Neuronal stem cell (in vitro differentiated cells): ENCODE measurements around the gene EHMT1.

Experiments used
- DNase-seq: peaks from one replicate; pipeline ENCODE4 v3.0.0-alpha.2; 2013; ENCODE audit warnings: low spot score
- H2AFZ ChIP-seq: one replicate; pipeline ENCODE4 v1.6.1; 2013; ENCODE audit warnings: mild to moderate bottlenecking, low read length, inconsistent platforms
- H2AK5ac ChIP-seq: 2 replicates; pipeline ENCODE4 v1.6.1; 2013; ENCODE audit warnings: low read depth, mild to moderate bottlenecking, inconsistent platforms, low read length, moderate library complexity, mixed read lengths
- H2BK120ac ChIP-seq: 2 replicates; pipeline ENCODE4 v1.6.1; 2013; ENCODE audit warnings: low read depth, mild to moderate bottlenecking, inconsistent platforms, low read length, moderate library complexity, mixed read lengths
- H2BK12ac ChIP-seq: one replicate; pipeline ENCODE4 v1.6.1; 2013; ENCODE audit warnings: low read length, inconsistent platforms
- H2BK15ac ChIP-seq: 2 replicates; pipeline ENCODE4 v1.6.1; 2013; ENCODE audit warnings: mild to moderate bottlenecking, low read length, inconsistent platforms, mixed read lengths
- H2BK5ac ChIP-seq: one replicate; pipeline ENCODE4 v1.6.1; 2013; ENCODE audit warnings: inconsistent platforms, mild to moderate bottlenecking, low read length, moderate library complexity
- H3K14ac ChIP-seq: one replicate; pipeline ENCODE4 v1.6.1; 2013; ENCODE audit warnings: low read length, inconsistent platforms
- H3K18ac ChIP-seq: 2 replicates; pipeline ENCODE4 v1.6.1; 2013; ENCODE audit warnings: low read length, inconsistent platforms
- H3K23ac ChIP-seq: 2 replicates; pipeline ENCODE4 v1.6.1; 2013; ENCODE audit warnings: low read depth, mild to moderate bottlenecking, mixed read lengths, low read length, inconsistent platforms; ENCODE audit not compliant: poor library complexity
- H3K27ac ChIP-seq: replicated peaks from 3 replicates; pipeline ENCODE4 v1.5.1; 2013; ENCODE audit warnings: low read length, inconsistent platforms
- H3K27me3 ChIP-seq, 3 experiments: 2 replicates each; pipeline ENCODE4 v1.6.1; 2013; ENCODE audit warnings: low read length in 3 of 3, mild to moderate bottlenecking in 2 of 3, inconsistent platforms in 1 of 3, low read depth in 1 of 3, mixed read lengths in 1 of 3, moderate library complexity in 1 of 3; ENCODE audit not compliant: control insufficient read depth in 3 of 3, insufficient read depth in 3 of 3
- H3K36me3 ChIP-seq, 2 donors: replicated peaks in 1 of 2; 2 replicates each; pipeline ENCODE4 v1.6.1; 2013; ENCODE audit warnings: low read length in 2 of 2; ENCODE audit not compliant: control insufficient read depth in 2 of 2, insufficient read depth in 2 of 2
- H3K4ac ChIP-seq: 2 replicates; pipeline ENCODE4 v1.6.1; 2013; ENCODE audit warnings: inconsistent platforms, mild to moderate bottlenecking, low read length, moderate library complexity
- H3K4me1 ChIP-seq, 2 donors: 1 replicate in 1 of 2; 2 replicates in 1 of 2; pipeline ENCODE4 v1.6.1; 2013; ENCODE audit warnings: low read length in 2 of 2, low read depth in 1 of 2; ENCODE audit not compliant: control insufficient read depth in 2 of 2, insufficient read depth in 1 of 2
- H3K4me2 ChIP-seq: one replicate; pipeline ENCODE4 v1.6.1; 2013; ENCODE audit warnings: mild to moderate bottlenecking, low read length, inconsistent platforms; ENCODE audit not compliant: insufficient read depth, poor library complexity, severe bottlenecking
- H3K4me3 ChIP-seq, 2 donors: 2 replicates each; pipeline ENCODE4 v1.5.1; 2013; ENCODE audit warnings: low read length in 2 of 2, mild to moderate bottlenecking in 2 of 2, inconsistent platforms in 1 of 2, moderate library complexity in 1 of 2
- H3K79me1 ChIP-seq: one replicate; pipeline ENCODE4 v1.6.1; 2013; ENCODE audit warnings: low read depth, mild to moderate bottlenecking, inconsistent platforms, low read length, moderate library complexity
- H3K9ac ChIP-seq: one replicate; pipeline ENCODE4 v1.6.1; 2013; ENCODE audit warnings: mild to moderate bottlenecking, low read depth, low read length, inconsistent platforms; ENCODE audit not compliant: poor library complexity
- H3K9me3 ChIP-seq, 2 donors: replicated peaks in 1 of 2; 2 replicates each; pipeline versions ENCODE3 to v1.6.1; 2013; ENCODE audit warnings: low read length in 2 of 2, mild to moderate bottlenecking in 2 of 2, inconsistent platforms in 1 of 2, low read depth in 1 of 2, mixed read lengths in 1 of 2, moderate library complexity in 1 of 2; ENCODE audit not compliant: control insufficient read depth in 2 of 2, insufficient read depth in 1 of 2
- H4K8ac ChIP-seq: one replicate; pipeline ENCODE4 v1.6.1; 2013; ENCODE audit warnings: low read depth, mild to moderate bottlenecking, inconsistent platforms, low read length, moderate library complexity
- H4K91ac ChIP-seq: one replicate; pipeline ENCODE4 v1.6.1; 2013; ENCODE audit warnings: low read length, low read depth, mild to moderate bottlenecking, inconsistent platforms; ENCODE audit not compliant: poor library complexity
- WGBS, 2 donors: extraction: QIAGEN DNeasy Blood & Tissue Kit; methylation state at CpG; one replicate each; pipeline ENCODE4 v1.1.7; 2013; ENCODE audit warnings: missing lambda C conversion rate in 2 of 2, mixed read lengths in 1 of 2; ENCODE audit not compliant: insufficient read length in 2 of 2, insufficient replicate concordance in 1 of 2; ENCODE audit errors: extremely low coverage in 2 of 2; 5-methylcytosine and 5-hydroxymethylcytosine counted together

Gene EHMT1

GRCh38 chr9:137728444-137729311, 109.9 kb downstream of the EHMT1 start:
- no peak overlapping the region for H2BK5ac ChIP-seq
- H3K36me3 ChIP-seq: peaks cover 57 to 93% of the 10 kb centered on the region in 2 donors
- H3K27me3 ChIP-seq: no peaks in the 10 kb centered on the region
- peaks cover 24 to 61% of the 10 kb centered on the region in 2 donors for H3K9me3 ChIP-seq
- no peak overlapping the region for H2BK120ac ChIP-seq
- no peak overlapping the region for H4K8ac ChIP-seq
- no peak overlapping the region for H3K4ac ChIP-seq
- H2AK5ac ChIP-seq: no peak overlapping the region
- no peak overlapping the region for H3K14ac ChIP-seq
- DNase-seq: no peak
- H3K4me3 ChIP-seq: no peak overlapping the region
- H3K9ac ChIP-seq: no peak overlapping the region
- H3K79me1 ChIP-seq: peaks cover 17% of the 10 kb centered on the region
- peaks cover 0 to 5% of the 10 kb centered on the region in 2 donors for H3K4me1 ChIP-seq
- H3K23ac ChIP-seq: no peak overlapping the region
- H3K4me2 ChIP-seq: no peak overlapping the region
- no peak overlapping the region for H2BK15ac ChIP-seq
- no peak overlapping the region for H2BK12ac ChIP-seq
- no CpG with 5 or more reads among the region's 20 CpGs for WGBS, 2 donors
- no peak overlapping the region for H4K91ac ChIP-seq
- no peak overlapping the region for H2AFZ ChIP-seq
- H3K18ac ChIP-seq: no peak overlapping the region
- no peak overlapping the region for H3K27ac ChIP-seq

- DNase-seq: no peak
Measured at GRCh38 chr9:137731216-137731946, 112.6 kb downstream of the EHMT1 start.

GRCh38 chr9:137731947-137732813, 113.4 kb downstream of the EHMT1 start:
- no peak overlapping the region for H2BK12ac ChIP-seq
- DNase-seq: no peak
- H3K14ac ChIP-seq: no peak overlapping the region
- H3K4ac ChIP-seq: no peak overlapping the region
- no peak overlapping the region for H2BK120ac ChIP-seq
- no peaks in the 10 kb centered on the region for H3K4me1 ChIP-seq
- H2BK15ac ChIP-seq: no peak overlapping the region
- no peak overlapping the region for H3K9ac ChIP-seq
- no peak overlapping the region for H3K23ac ChIP-seq
- H2BK5ac ChIP-seq: no peak overlapping the region
- no CpG with 5 or more reads among the region's 24 CpGs for WGBS, 2 donors
- no peak overlapping the region for H3K4me2 ChIP-seq
- H2AK5ac ChIP-seq: no peak overlapping the region
- H3K18ac ChIP-seq: no peak overlapping the region
- peaks cover 53 to 95% of the 10 kb centered on the region in 2 donors for H3K36me3 ChIP-seq
- H3K27me3 ChIP-seq: no peaks in the 10 kb centered on the region
- no peak overlapping the region for H2AFZ ChIP-seq
- no peak overlapping the region for H4K8ac ChIP-seq
- H3K27ac ChIP-seq: no peak overlapping the region
- no peak overlapping the region for H4K91ac ChIP-seq
- peaks cover 5% of the 10 kb centered on the region for H3K79me1 ChIP-seq
- H3K4me3 ChIP-seq: no peak overlapping the region
- peaks cover 21 to 66% of the 10 kb centered on the region in 2 donors for H3K9me3 ChIP-seq

More at GRCh38 chr9:137731216-137731946, 112.6 kb downstream of the EHMT1 start:
- Histone ChIP-seq H2BK5ac (no peak overlapping the region), H3K18ac (no peak overlapping the region), H3K23ac (peak overlapping the region; percentile 28), H3K27ac (no peak overlapping the region), H2AFZ (no peak overlapping the region), H3K4ac (no peak overlapping the region), H3K4me2 (no peak overlapping the region), H4K91ac (no peak overlapping the region), H3K4me3 (no peak overlapping the region), H2BK12ac (no peak overlapping the region), H3K14ac (no peak overlapping the region), H3K4me1 (no peaks in the 10 kb centered on the region), H3K27me3 (no peaks in the 10 kb centered on the region), H3K79me1 (peaks cover 5% of the 10 kb centered on the region), H4K8ac (no peak overlapping the region), H3K9ac (peak overlapping the region; percentile 47), H2BK120ac (no peak overlapping the region), H2BK15ac (no peak overlapping the region), H3K36me3 (peaks cover 55 to 95% of the 10 kb centered on the region in 2 donors), H2AK5ac (no peak overlapping the region), H3K9me3 (peaks cover 20 to 68% of the 10 kb centered on the region in 2 donors)
- WGBS, 2 donors: no CpG with 5 or more reads among the region's 18 CpGs
